RWPE2 (cell line): ENCODE measurements around the gene OPALIN.
"Not testable (repeated sequence)": the region's sequence is repeated elsewhere in the genome, so short reads cannot be mapped to it uniquely, and the experiment has no call there.

ENCODE experiments used
- ATAC-seq: fragments of 200-7000 bp; cut with Tn5 transposase; 3 replicates; pipeline ENCODE4 v1.9.1; 2021; ENCODE audit warnings: low read depth
- DNase-seq: peaks from one replicate; pipeline ENCODE4 v3.0.0-alpha.2; 2020; ENCODE audit warnings: low spot score
- H3K27ac ChIP-seq: fragments of 450-650 bp; 2 replicates; pipeline ENCODE4 v1.5.1; 2017; ENCODE audit warnings: mild to moderate bottlenecking; ENCODE audit not compliant: poor library complexity, severe bottlenecking
- H3K27me3 ChIP-seq: fragments of 250-450 bp; sonication (Bioruptor Pico); 2 replicates; pipeline ENCODE4 v1.5.1; 2021; ENCODE audit warnings: mild to moderate bottlenecking, moderate library complexity; ENCODE audit not compliant: insufficient read depth, poor library complexity, severe bottlenecking
- H3K36me3 ChIP-seq: fragments of 250-450 bp; sonication (Bioruptor Pico); 2 replicates; pipeline ENCODE4 v1.5.1; 2020; ENCODE audit warnings: low read depth, mild to moderate bottlenecking, moderate library complexity
- H3K4me1 ChIP-seq: fragments of 250-450 bp; sonication (Bioruptor Pico); 2 replicates; pipeline ENCODE4 v1.5.1; 2021; ENCODE audit warnings: mild to moderate bottlenecking, moderate library complexity; ENCODE audit not compliant: insufficient read depth, poor library complexity, severe bottlenecking
- H3K4me3 ChIP-seq: fragments of 250-450 bp; sonication (Bioruptor Pico); 2 replicates; pipeline ENCODE4 v1.5.1; 2021; ENCODE audit warnings: mild to moderate bottlenecking, moderate library complexity; ENCODE audit not compliant: severe bottlenecking
- H3K9me3 ChIP-seq: fragments of 250-450 bp; sonication (Bioruptor Pico); 2 replicates; pipeline ENCODE4 v1.5.1; 2021; ENCODE audit warnings: mild to moderate bottlenecking, moderate library complexity; ENCODE audit not compliant: severe bottlenecking
- CTCF ChIP-seq: fragments of 450-650 bp; IDR thresholded peaks from one replicate; pipeline ENCODE4 v1.5.1; 2017; ENCODE audit warnings: mild to moderate bottlenecking, moderate library complexity; ENCODE audit not compliant: poor library complexity, severe bottlenecking

Gene OPALIN

GRCh38 chr10:96310321-96310669 lies 48.5 kb downstream of the OPALIN start:
- no peak for ATAC-seq
- Histone ChIP-seq H3K36me3 (no peaks in the 10 kb centered on the region), H3K4me3 (no peak overlapping the region), H3K27me3 (no peaks in the 10 kb centered on the region), H3K4me1 (no peaks in the 10 kb centered on the region), H3K27ac (no peak overlapping the region), H3K9me3 (no peaks in the 10 kb centered on the region)
- no peak for TF ChIP-seq CTCF
- no peak for DNase-seq

GRCh38 chr10:96309628-96310320 lies 49.0 kb downstream of the OPALIN start:
- no peak overlapping the region for H3K27ac ChIP-seq
- no peak overlapping the region for H3K4me3 ChIP-seq
- no peaks in the 10 kb centered on the region for H3K9me3 ChIP-seq
- no peaks in the 10 kb centered on the region for H3K36me3 ChIP-seq
- H3K4me1 ChIP-seq, result no peaks in the 10 kb centered on the region
- H3K27me3 ChIP-seq, result no peaks in the 10 kb centered on the region
- no peak for TF ChIP-seq CTCF
- ATAC-seq (no peak), DNase-seq (no peak)

DNA sequence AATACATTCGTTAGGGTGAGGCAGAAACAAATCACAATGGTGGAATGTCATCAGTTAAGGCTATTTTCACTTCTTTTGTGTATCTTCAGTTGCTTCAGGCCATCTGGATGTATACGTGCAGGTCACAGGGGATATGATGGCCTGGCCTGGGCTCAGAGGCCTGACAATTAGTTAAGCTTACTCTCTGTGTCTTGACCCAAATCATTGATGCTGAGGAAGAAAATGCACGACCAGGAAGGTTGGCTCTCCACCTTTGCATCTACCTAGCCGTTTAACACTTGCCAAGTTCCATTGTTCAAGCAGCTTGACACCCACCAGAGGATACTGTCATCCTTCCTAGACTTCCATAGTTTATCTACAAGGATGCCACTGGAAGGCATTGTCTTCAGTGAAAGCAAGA lies 49.9 kb downstream of the OPALIN start:
- not testable (repeated sequence) for H3K4me1 ChIP-seq, H3K27ac ChIP-seq, H3K27me3 ChIP-seq, H3K9me3 ChIP-seq, DNase-seq, H3K36me3 ChIP-seq, H3K4me3 ChIP-seq, ATAC-seq

GRCh38 chr10:96306516-96306915 lies 52.3 kb downstream of the OPALIN start:
- Histone ChIP-seq H3K27ac (no peak overlapping the region), H3K36me3 (no peaks in the 10 kb centered on the region), H3K27me3 (no peaks in the 10 kb centered on the region), H3K4me1 (no peaks in the 10 kb centered on the region), H3K4me3 (no peak overlapping the region), H3K9me3 (no peaks in the 10 kb centered on the region)
- no peak for DNase-seq
- no peak for TF ChIP-seq CTCF
- ATAC-seq, result peak; percentile 23; the same call in 1 of the 3 replicates

DNA sequence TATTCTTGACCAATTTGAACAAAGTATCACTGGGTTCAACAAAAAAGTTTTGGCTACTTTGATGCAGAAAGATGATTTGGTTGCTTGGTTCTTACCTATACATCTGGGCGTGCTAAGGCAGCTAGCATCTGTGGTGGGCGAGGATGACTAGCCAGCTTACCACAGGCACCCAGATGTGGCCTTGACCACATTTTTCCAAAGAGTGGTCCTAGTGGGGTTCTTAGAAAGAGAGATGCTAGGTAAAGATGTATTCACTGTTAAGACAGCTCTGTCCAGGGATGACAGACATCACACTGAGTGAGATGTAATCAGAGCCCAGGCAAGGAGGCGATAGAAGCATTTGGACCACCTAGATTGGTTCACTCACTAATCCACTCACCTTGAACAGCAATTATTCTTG lies 53.8 kb downstream of the OPALIN start:
- no peak for ATAC-seq
- Histone ChIP-seq H3K9me3 (no peaks in the 10 kb centered on the region), H3K27me3 (peaks cover 9% of the 10 kb centered on the region), H3K4me3 (no peak overlapping the region), H3K27ac (no peak overlapping the region), H3K36me3 (no peaks in the 10 kb centered on the region), H3K4me1 (no peaks in the 10 kb centered on the region)
- TF ChIP-seq CTCF, result no peak
- DNase-seq, result no peak
